Colonic mucosa (tissue), 4 donors: Measurements from ENCODE around the gene PDZD8. TPM values are rescaled to one million over a fixed set of nuclear protein-coding genes. Genes with fewer than 3 reads are reported as not detected.

Experiments
- DNase-seq: peaks from one replicate; pipeline ENCODE4 v3.0.0-alpha.2; 2020
- H3K27ac ChIP-seq: fragments of 200-600 bp; one replicate; pipeline ENCODE4 v1.8.0; 2021
- H3K27me3 ChIP-seq: fragments of 200-600 bp; one replicate; pipeline ENCODE4 v1.8.0; 2021
- H3K36me3 ChIP-seq: fragments of 200-600 bp; one replicate; pipeline ENCODE4 v1.8.0; 2021
- H3K4me1 ChIP-seq: fragments of 200-600 bp; one replicate; pipeline ENCODE4 v1.8.0; 2021; ENCODE audit warnings: mild to moderate bottlenecking
- H3K4me3 ChIP-seq: fragments of 200-600 bp; one replicate; pipeline ENCODE4 v1.8.0; 2021
- H3K9ac ChIP-seq, 2 donors: one replicate each; pipeline ENCODE4 v1.7.0; 2013; ENCODE audit warnings: control low read depth in 2 of 2, low read depth in 2 of 2, low read length in 2 of 2
- H3K9me3 ChIP-seq: fragments of 200-600 bp; one replicate; pipeline ENCODE4 v1.8.0; 2021
- intact Hi-C: fragments of 100-400 bp; cut with DNase I; formaldehyde crosslinking; loops from one replicate; pipeline ENCODE4 v1.14.1; 2022
- total RNA-seq, 2 donors: library from RNA; stranded (reverse); fragmentation: NEBNext Ultra II Directional in 1 of 2; extraction: Animal tissue kit (Norgen Biotek cat#: 25700) in 1 of 2; gene quantifications; one replicate each; pipeline ENCODE4 v1.2.1, GENCODE V29; 2021
- TF ChIP-seq, protein P1 (sequence below): fragments of 200-600 bp; IDR thresholded peaks from one replicate; pipeline ENCODE4 v1.8.0; 2022; ENCODE audit warnings: antibody characterized with exemption, mild to moderate bottlenecking
- donor health status: healthy.
- donor health status: DM: no; HTN: no; CAD: no.
- donor health status: DM: no; HTN: no; CAD: no.

The PDZD8 gene
- total RNA-seq, 2 donors from 2014 or later, result 68.5 to 82.0 TPM

- H3K36me3 ChIP-seq, result no peaks in the 10 kb centered on the region
- H3K9ac ChIP-seq, result no peak overlapping the region
- H3K27me3 ChIP-seq, result no peaks in the 10 kb centered on the region
- no peaks in the 10 kb centered on the region for H3K4me1 ChIP-seq
- intact Hi-C loops, result loop anchor here (10.0 kb wide), 1 partner anchor 94 kb away; no protein-coding TSS in a partner anchor
- H3K27ac ChIP-seq, result no peak overlapping the region
- H3K4me3 ChIP-seq, result no peak overlapping the region
- TF ChIP-seq, protein P1, sequence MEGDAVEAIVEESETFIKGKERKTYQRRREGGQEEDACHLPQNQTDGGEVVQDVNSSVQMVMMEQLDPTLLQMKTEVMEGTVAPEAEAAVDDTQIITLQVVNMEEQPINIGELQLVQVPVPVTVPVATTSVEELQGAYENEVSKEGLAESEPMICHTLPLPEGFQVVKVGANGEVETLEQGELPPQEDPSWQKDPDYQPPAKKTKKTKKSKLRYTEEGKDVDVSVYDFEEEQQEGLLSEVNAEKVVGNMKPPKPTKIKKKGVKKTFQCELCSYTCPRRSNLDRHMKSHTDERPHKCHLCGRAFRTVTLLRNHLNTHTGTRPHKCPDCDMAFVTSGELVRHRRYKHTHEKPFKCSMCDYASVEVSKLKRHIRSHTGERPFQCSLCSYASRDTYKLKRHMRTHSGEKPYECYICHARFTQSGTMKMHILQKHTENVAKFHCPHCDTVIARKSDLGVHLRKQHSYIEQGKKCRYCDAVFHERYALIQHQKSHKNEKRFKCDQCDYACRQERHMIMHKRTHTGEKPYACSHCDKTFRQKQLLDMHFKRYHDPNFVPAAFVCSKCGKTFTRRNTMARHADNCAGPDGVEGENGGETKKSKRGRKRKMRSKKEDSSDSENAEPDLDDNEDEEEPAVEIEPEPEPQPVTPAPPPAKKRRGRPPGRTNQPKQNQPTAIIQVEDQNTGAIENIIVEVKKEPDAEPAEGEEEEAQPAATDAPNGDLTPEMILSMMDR, result no peak
- DNase-seq, result no peak
- H3K9me3 ChIP-seq, result no peaks in the 10 kb centered on the region
Measured at GRCh38 chr10:117318909-117319308, 56.3 kb downstream of the PDZD8 start.

DNA sequence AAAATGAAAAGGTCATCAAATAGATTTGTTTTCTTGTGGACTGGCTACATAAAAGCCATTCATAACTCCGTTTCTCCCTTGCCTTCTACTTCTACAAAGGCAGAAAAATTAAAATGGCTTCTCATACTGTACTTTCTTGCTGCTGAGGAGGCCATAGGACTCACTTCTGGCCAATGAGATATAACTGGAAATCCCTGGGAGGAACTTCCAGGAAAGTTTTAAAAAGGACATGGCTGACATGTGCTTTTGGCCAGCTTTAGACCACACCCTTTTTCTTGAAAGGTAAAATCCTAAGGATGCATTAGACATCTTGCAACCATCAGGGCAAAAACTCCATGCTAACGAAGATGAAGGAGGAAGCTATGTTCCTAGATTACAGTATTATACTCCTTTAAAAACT is 58.5 kb downstream of the PDZD8 start:
- no peaks in the 10 kb centered on the region for H3K9me3 ChIP-seq
- no peak overlapping the region for H3K27ac ChIP-seq
- no peak overlapping the region for H3K9ac ChIP-seq
- TF ChIP-seq, protein P1, result no peak
- no peaks in the 10 kb centered on the region for H3K27me3 ChIP-seq
- no peak overlapping the region for H3K4me3 ChIP-seq
- H3K36me3 ChIP-seq, result no peaks in the 10 kb centered on the region
- no peak for DNase-seq
- intact Hi-C loops, result loop anchor here (10.0 kb wide), 1 partner anchor 92 kb away; no protein-coding TSS in a partner anchor
- no peaks in the 10 kb centered on the region for H3K4me1 ChIP-seq

DNA sequence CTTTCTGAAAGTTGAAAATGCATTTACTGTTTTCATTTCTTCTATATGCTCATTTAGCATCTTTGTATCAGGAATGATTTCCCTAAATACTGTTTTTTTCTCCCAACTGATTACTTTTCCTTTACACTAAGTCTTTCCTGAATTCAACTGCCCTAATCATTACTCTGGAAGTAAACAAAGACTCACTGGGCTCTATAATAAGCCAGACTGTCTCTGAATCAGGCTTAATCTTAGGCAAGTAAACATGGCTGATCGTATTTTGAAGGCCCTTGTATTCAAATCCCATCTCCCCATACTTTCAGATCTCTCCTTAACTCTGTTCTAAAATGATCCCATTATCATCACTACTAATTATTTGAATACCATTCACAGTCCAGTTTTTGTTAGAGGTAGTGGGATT is 61.6 kb downstream of the PDZD8 start:
- DNase-seq, result no peak
- Histone ChIP-seq H3K36me3 (no peaks in the 10 kb centered on the region), H3K4me1 (no peaks in the 10 kb centered on the region), H3K9ac (no peak overlapping the region), H3K27me3 (no peaks in the 10 kb centered on the region), H3K27ac (no peak overlapping the region), H3K9me3 (no peaks in the 10 kb centered on the region), H3K4me3 (no peak overlapping the region)
- intact Hi-C loops, result loop anchor here (10.0 kb wide), 1 partner anchor 89 kb away; no protein-coding TSS in a partner anchor
- TF ChIP-seq, protein P1, result no peak

- Histone ChIP-seq H3K9ac (no peak overlapping the region), H3K27ac (no peak overlapping the region)
Measured at GRCh38 chr10:117312430-117312829, 62.8 kb downstream of the PDZD8 start.

DNA sequence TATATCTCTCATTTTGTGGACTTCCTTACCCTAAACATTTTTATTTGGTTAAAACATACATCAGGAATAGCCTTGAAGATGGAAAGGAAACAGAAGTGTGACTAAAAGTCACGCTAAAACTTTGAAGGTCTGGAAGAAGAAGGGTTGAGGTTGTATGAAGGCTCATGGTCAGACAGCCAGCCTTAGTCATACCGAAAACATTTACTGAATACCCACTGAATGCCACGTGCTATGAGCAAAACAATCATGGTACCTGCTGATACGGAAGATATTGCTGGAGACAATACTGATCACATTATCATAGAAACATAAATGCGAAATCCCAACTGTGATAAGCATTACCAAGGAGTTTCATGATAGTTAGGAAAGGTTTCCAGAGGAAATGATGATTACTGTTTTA is 64.0 kb downstream of the PDZD8 start:
- H3K9me3 ChIP-seq, result no peaks in the 10 kb centered on the region
- TF ChIP-seq, protein P1, result no peak
- H3K4me1 ChIP-seq, result no peaks in the 10 kb centered on the region
- no peak overlapping the region for H3K27ac ChIP-seq
- no peaks in the 10 kb centered on the region for H3K27me3 ChIP-seq
- no peak overlapping the region for H3K4me3 ChIP-seq
- H3K36me3 ChIP-seq, result no peaks in the 10 kb centered on the region
- intact Hi-C loops, result loop anchor here (10.0 kb wide), 1 partner anchor 86 kb away; no protein-coding TSS in a partner anchor
- no peak overlapping the region for H3K9ac ChIP-seq
- no peak for DNase-seq

More at GRCh38 chr10:117312430-117312829, 62.8 kb downstream of the PDZD8 start:
- TF ChIP-seq, protein P1, result no peak
- intact Hi-C loops, result loop anchor here (10.0 kb wide), 1 partner anchor 88 kb away; no protein-coding TSS in a partner anchor
- Histone ChIP-seq H3K4me1 (no peaks in the 10 kb centered on the region), H3K9me3 (no peaks in the 10 kb centered on the region), H3K27me3 (no peaks in the 10 kb centered on the region), H3K4me3 (no peak overlapping the region), H3K36me3 (no peaks in the 10 kb centered on the region)
- DNase-seq, result no peak
